IMR-90 (cell line): ENCODE measurements around the gene FKTN.

Source experiments
- CEBPB ChIP-seq: IDR thresholded peaks from 2 replicates; pipeline ENCODE4 v1.6.1; 2012; ENCODE audit warnings: low read depth, low read length, improper control_type of control experiment
- POLR2A ChIP-seq: IDR thresholded peaks from 2 replicates; pipeline ENCODE4 v1.6.1; 2012; ENCODE audit warnings: mild to moderate bottlenecking, low read depth, low read length
- RFX5 ChIP-seq: IDR thresholded peaks from 2 replicates; pipeline ENCODE4 v1.8.0; 2012; ENCODE audit warnings: low read depth, mild to moderate bottlenecking, low read length, moderate library complexity
- TF ChIP-seq, protein P1 (sequence below): conservative IDR thresholded peaks from 2 replicates; pipeline ENCODE4 v1.5.1; 2012; ENCODE audit warnings: mild to moderate bottlenecking, low read depth, low read length, improper control_type of control experiment

DNA sequence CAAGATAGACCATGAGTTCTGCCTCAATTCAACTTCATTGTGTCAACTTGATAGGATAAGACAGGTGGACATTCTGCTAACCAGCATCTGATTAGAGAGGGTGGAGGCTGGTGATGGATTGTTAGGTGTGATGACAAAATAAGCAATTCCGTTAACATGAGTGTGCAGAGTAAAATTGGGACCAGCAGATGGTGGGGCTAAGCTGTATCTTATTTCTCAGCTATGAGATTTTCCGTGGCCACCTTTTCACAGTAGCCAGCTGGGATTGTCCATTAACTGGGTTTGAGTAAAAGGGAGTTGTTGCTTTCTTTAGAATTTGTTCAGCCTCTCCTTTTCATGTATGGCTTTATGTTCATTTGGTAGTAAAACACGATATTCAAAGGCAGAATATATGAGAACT is 75.5 kb downstream of the FKTN start:
- TF ChIP-seq, protein P1, sequence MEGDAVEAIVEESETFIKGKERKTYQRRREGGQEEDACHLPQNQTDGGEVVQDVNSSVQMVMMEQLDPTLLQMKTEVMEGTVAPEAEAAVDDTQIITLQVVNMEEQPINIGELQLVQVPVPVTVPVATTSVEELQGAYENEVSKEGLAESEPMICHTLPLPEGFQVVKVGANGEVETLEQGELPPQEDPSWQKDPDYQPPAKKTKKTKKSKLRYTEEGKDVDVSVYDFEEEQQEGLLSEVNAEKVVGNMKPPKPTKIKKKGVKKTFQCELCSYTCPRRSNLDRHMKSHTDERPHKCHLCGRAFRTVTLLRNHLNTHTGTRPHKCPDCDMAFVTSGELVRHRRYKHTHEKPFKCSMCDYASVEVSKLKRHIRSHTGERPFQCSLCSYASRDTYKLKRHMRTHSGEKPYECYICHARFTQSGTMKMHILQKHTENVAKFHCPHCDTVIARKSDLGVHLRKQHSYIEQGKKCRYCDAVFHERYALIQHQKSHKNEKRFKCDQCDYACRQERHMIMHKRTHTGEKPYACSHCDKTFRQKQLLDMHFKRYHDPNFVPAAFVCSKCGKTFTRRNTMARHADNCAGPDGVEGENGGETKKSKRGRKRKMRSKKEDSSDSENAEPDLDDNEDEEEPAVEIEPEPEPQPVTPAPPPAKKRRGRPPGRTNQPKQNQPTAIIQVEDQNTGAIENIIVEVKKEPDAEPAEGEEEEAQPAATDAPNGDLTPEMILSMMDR = no peak
- TF ChIP-seq POLR2A (no peak), CEBPB (no peak), RFX5 (no peak)
